GM21825 (cell line): ENCODE results near the gene NTRK1.

Experiments used
- ATAC-seq: cut with Tn5 transposase; IDR thresholded peaks from one replicate; pipeline ENCODE4 v1.9.1; 2021; ENCODE audit warnings: mild to moderate bottlenecking, moderate library complexity; ENCODE audit not compliant: unreplicated experiment

NTRK1 gene

GRCh38 chr1:156879876-156880275 lies 19.2 kb downstream of the NTRK1 start:
- ATAC-seq: no peak

- ATAC-seq: no peak
These were observed 19.8 kb downstream of the NTRK1 start for GRCh38 chr1:156880473-156880872.

GRCh38 chr1:156881101-156881500 lies 20.4 kb downstream of the NTRK1 start:
- no peak for ATAC-seq

DNA sequence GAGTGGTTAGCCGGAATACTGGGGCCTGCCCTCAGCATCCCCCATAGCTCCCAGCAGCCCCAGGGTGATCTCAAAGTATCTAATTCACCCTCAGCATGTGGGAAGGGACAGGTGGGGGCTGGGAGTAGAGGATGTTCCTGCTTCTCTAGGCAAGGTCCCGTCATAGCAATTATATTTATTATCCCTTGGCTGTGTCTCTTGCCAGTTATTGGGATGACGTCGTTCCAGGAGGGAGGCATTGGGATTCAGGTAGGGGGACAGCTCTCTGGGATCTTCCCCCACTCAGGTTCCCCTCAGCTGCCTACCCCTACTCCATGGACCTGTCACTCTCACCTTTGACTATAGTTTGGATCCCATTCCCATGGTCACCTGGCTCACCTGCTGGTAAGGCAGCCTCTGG lies 21.0 kb downstream of the NTRK1 start:
- no peak for ATAC-seq

GRCh38 chr1:156882543-156882942 lies 21.9 kb downstream of the NTRK1 start:
- ATAC-seq: no peak

- no peak for ATAC-seq
These were observed 23.3 kb downstream of the NTRK1 start for GRCh38 chr1:156883919-156884318.

DNA sequence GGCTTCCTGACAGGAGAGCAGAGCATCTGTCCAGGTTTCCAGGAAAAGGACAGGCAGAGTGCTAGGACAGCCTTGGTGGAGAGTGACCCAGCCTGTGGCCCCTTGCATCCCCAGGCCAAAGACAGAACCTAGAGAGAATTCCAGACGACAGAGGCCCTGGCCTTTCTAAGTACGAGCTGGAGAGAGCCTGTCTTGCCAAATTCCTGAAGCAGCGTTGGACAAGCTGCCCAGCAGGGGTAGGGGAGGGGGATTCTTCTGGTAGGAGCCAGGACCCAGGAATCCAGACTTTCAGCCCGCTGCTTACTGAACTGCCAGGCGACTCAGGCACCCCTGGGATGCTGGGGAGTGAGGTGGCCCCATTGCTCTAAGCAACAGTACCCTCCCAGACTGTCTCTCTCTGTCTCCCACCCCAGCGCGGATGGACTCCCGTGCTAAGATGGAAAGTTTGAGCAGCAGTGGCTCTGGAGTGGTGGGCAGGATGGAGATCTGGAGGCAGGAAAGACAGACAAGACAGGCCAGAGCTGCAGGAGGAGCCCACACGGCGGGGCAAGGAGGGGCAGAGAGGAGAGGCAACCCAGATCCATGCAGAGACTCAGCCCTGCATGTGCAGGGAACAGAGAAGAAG lies 24.0 kb downstream of the NTRK1 start:
- no peak for ATAC-seq

- ATAC-seq: no peak
These were observed 24.6 kb downstream of the NTRK1 start for GRCh38 chr1:156885314-156885713.

- no peak for ATAC-seq
These were observed 25.3 kb downstream of the NTRK1 start for GRCh38 chr1:156885880-156886355.

- ATAC-seq: no peak
These were observed 26.1 kb downstream of the NTRK1 start for GRCh38 chr1:156886583-156887281.

GRCh38 chr1:156887317-156887716 lies 26.7 kb downstream of the NTRK1 start:
- ATAC-seq: no peak

DNA sequence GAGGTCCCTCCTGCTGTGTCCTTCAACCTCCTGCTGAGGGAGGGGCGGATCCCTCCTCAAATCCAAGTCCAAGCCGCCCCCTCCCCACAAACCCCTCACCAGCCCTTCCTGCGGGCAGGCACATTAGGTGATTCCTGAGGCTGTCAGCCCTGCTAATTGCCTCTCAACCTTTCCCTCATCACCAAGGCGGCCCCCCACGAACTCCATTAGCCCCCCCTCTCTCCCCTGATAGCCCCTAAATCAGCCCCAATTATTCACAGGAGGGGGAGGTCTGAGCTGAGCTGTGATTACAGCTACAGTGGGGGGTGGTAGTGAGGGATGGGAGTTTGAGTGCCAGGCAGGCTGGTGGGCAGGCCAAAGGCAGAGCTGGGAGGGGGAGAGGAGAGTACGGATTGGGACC lies 27.1 kb downstream of the NTRK1 start:
- ATAC-seq: no peak

DNA sequence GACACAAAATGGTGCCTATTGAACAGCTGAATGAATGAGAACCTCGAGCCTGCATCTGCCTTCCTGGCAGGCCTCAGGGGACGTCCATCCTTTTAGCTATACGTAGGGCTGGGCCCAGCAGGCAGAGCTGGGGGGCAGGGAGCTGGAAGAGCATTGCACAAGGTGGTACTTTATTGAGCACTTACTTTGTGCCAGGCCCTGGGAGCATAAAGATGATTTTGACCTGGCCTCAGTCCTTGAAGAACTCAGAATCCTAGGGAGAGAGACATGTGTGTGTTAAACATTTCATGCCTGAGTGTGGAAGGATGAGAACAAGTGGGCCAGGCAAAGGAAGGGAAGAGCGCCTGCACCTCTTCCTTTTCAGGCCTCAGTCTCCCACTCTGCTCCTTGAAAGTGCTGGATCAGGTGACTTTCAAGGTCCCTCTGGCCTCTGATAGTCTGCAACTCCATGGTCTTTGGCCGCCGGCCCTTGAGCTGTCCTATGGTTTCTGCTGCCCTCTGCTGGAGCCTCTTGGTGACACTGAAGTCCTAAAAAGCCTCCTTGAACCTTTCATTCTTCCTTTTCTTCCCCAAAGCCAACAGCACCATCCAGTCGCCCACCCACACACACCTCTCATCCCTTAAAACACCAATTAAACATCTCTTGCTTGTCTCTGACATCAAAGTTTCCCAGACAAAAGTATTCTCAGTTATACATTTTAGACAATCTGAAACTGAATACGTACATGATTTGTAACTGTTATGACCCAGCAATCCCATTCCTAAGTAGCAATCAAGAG lies 29.3 kb downstream of the NTRK1 start:
- no peak for ATAC-seq

- ATAC-seq: peak; percentile 75
These were observed 31.8 kb downstream of the NTRK1 start for GRCh38 chr1:156892190-156893047.

- ATAC-seq: no peak
These were observed 32.6 kb downstream of the NTRK1 start, which contains the start of gene PEAR1 for GRCh38 chr1:156893048-156893953. Gene PEAR1 (plus strand): TSS chr1:156893718. CDS start chr1:156903927, 10,209 bp downstream.

DNA sequence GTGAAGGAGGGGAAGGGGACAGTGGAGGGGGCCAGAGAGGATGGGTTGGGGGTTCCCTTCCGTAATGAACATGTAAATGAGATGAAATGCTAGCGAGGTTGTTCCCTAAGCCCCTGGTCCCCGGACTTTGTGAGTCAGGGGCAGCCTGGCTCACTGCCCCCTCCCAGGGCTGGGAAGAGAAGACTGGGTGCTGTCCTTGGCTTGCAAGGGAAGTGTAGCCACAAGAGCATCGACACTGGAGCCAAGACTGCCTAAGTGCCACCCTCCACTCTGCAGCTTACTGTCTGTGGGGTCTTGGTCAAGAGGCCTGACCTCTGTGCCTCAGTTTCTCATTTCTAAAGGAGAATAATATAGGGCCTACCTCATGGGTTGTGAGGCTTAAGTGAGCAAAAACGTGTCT lies 33.3 kb downstream of the NTRK1 start:
- ATAC-seq: no peak

DNA sequence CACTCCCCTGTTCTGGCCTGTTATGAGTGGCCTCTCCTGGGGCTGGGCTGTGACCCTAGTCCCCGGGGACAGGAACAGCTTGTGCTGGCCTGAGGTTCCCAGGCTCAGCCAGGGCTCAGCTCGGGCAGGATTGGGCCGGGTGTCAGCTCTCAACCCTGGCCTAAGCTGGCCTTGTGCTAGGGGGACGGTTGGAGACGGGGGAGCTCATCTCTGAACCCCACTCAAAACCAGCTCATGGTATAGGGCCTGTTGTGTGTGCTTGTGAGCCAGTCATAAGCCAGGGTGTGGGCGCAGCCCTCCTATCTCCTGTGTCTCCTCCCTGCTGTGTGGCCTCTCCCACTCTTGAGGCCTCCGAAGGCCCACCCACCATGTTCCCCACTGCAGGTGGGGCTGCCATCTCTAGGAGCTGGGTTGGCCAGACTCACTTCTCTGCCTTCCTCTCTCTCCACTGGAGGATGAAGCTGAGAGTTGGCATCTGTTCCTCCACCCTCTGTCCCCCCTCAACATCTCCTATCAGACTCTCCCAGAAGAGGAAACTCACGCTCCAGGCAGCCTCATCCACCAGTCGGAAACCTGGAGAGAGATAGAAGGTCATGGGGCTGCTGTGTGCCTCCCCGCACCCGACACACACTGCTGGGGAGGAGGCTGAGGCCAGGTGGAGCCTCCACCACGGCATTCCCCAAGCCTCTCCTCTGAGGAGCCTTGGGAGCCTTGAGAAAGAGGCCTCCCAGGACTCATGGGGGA lies 34.2 kb downstream of the NTRK1 start:
- no peak for ATAC-seq

DNA sequence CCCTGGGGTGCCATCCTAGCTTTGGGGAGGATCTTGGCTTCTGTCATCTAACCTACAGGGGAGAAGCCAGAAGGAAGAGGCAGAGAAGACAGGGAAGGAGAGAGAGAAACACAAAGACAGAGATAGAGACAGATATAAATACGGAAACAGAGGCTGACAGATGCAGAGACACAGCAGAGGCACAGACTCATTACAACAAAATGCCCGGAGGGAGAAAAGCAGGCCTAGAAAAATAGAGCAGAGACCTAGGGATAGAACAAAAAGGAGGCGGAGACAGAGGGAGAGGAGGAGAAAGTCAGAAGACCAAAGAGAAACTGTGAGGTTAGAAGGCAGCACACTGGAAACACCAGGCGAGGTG lies 34.8 kb downstream of the NTRK1 start:
- ATAC-seq: no peak

DNA sequence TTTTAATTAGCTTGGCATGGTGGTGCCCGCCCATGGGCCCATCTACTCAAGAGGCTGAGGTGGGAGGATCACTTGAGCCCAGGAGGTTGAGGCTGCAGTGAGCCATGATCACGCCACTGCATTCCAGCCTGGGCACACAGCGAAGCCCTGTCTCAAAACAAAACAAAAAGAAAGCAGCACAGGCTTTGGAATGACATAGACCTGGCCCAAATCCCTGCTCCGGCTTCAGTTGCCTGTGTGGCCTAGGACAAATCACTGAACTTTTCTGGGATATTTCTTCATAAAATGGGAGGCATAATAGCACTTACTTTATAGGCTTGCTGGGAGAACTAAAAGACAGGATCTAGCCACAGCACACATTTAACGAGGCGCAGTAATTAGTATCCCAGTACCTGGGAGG lies 35.3 kb downstream of the NTRK1 start:
- ATAC-seq: no peak
